ENCODE data around the gene OR2D3. TPM values are rescaled to one million over a fixed set of nuclear protein-coding genes. Genes with fewer than 3 reads are reported as not detected.

OR2D3 gene
- polyA plus RNA-seq, 1 of the 3 experiments (the other 2 are of a cell fraction) = not detected

DNA sequence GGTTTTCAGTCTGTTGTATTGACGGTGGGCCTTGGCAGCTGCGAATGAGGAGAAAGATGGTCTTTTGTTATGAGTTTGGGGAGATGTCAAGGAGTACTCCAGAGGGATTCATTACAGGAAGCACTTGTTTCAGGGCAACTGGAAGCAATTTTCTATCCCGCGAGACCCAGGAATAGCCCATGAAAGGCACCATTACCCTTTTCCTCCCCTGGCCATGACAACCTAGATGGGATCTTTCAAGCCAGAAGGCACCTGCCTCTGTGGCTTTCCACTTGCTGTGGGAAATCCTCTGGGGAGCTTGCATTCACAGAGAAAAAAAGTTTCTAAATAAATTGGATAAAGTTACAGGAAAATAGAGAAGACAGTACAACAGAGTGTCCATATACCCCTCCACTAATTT lies 8.1 kb downstream of the OR2D3 start:
- DNase-seq = no peak
- H4K20me1 ChIP-seq (ENCODE audit: insufficient read depth) = no peaks in the 10 kb centered on the region
- H3K9me2 ChIP-seq = no peaks in the 10 kb centered on the region
- H3K9ac ChIP-seq = no peak overlapping the region
- no peaks in the 10 kb centered on the region for H3K9me3 ChIP-seq
- H3K79me2 ChIP-seq (ENCODE audit: insufficient read depth) = no peaks in the 10 kb centered on the region
- H3K27me3 ChIP-seq (ENCODE audit: insufficient read depth) = no peaks in the 10 kb centered on the region
- no peak for TF ChIP-seq SMC3 (IDR thresholded peaks at IDR 0.05; ENCODE audit: low read depth, low read length)
- ChIA-PET POLR2A (no interaction called here), CTCF (no interaction called here)
- 23% methylated on average over 4 of the region's 4 CpGs for WGBS (ENCODE audit: low lambda C conversion rate)
- H3F3A ChIP-seq (replicated peaks; ENCODE audit: insufficient read depth) = no peaks in the 10 kb centered on the region
- H3K27ac ChIP-seq (ENCODE audit: low read depth in 2 of 2, low read length in 1 of 2) = no peak overlapping the region
- H3K36me3 ChIP-seq (replicated peaks in 1 of 2; ENCODE audit: control insufficient read depth in 1 of 2, insufficient read depth in 2 of 2, low read length in 1 of 2) = no peaks in the 10 kb centered on the region
- H3K4me3 ChIP-seq (ENCODE audit: low read depth in 2 of 2, low read length in 1 of 2) = no peak overlapping the region
- no peak overlapping the region for H2AFZ ChIP-seq (ENCODE audit: low read depth)
- H3K4me1 ChIP-seq (ENCODE audit: control insufficient read depth in 1 of 2, insufficient read depth in 2 of 2, low read depth in 1 of 2, low read length in 1 of 2) = peaks cover 0 to 5% of the 10 kb centered on the region in 2 experiments; a peak in 1 of 4 replicates
- H3K4me2 ChIP-seq = no peak overlapping the region

DNA sequence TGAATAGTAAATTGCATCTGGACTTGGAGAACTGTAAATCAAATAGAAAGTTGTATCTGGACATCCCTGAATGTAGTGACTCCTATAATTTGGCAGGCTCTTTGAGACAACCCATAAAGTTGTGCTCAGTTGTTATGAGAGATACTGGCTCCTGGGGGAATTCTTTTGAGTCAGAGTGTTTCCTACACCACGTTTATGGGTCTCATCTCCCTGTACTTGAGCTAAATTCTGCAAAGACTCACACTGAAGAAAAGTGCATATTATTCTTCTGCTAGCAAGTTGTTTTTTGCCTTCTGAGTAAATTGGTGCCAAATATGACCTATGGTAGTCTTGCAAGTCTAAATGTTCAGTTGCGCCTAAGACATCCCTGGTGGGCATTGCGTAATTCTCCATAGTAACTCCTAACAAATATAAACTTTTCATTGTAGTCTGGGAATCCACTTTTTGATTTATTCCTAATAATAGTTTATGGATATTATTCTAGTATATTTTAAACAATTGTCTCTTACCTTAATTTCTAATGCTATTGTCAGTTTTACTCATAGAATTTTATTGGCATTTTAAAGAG lies 10.4 kb downstream of the OR2D3 start:
- H3K27me3 ChIP-seq (ENCODE audit: insufficient read depth) = no peaks in the 10 kb centered on the region
- DNase-seq = no peak
- no peaks in the 10 kb centered on the region for H3K9me2 ChIP-seq
- peaks cover 0 to 5% of the 10 kb centered on the region in 2 experiments; a peak in 1 of 4 replicates for H3K4me1 ChIP-seq (ENCODE audit: control insufficient read depth in 1 of 2, insufficient read depth in 2 of 2, low read depth in 1 of 2, low read length in 1 of 2)
- H4K20me1 ChIP-seq (ENCODE audit: insufficient read depth) = no peaks in the 10 kb centered on the region
- no peak overlapping the region for H3K27ac ChIP-seq (ENCODE audit: low read depth in 2 of 2, low read length in 1 of 2)
- CTCF ChIA-PET = no interaction called here
- no peaks in the 10 kb centered on the region for H3F3A ChIP-seq (replicated peaks; ENCODE audit: insufficient read depth)
- TF ChIP-seq FOSL2 (IDR thresholded peaks at IDR 0.05; ENCODE audit: borderline replicate concordance, low read depth) (no peak), RCOR1 (IDR thresholded peaks at IDR 0.05; ENCODE audit: low read length) (no peak), SMC3 (IDR thresholded peaks at IDR 0.05; ENCODE audit: low read depth, low read length) (no peak), RFX5 (IDR thresholded peaks at IDR 0.05; ENCODE audit: low read length) (no peak), CHD2 (IDR thresholded peaks at IDR 0.05; ENCODE audit: low read length, partially characterized antibody) (no peak), TAF1 (IDR thresholded peaks at IDR 0.05; ENCODE audit: borderline replicate concordance, low read depth, low read length) (no peak), GATA2 (CRISPR knock-in tag; IDR thresholded peaks at IDR 0.05) (no peak)
- TF ChIP-seq, protein P1, sequence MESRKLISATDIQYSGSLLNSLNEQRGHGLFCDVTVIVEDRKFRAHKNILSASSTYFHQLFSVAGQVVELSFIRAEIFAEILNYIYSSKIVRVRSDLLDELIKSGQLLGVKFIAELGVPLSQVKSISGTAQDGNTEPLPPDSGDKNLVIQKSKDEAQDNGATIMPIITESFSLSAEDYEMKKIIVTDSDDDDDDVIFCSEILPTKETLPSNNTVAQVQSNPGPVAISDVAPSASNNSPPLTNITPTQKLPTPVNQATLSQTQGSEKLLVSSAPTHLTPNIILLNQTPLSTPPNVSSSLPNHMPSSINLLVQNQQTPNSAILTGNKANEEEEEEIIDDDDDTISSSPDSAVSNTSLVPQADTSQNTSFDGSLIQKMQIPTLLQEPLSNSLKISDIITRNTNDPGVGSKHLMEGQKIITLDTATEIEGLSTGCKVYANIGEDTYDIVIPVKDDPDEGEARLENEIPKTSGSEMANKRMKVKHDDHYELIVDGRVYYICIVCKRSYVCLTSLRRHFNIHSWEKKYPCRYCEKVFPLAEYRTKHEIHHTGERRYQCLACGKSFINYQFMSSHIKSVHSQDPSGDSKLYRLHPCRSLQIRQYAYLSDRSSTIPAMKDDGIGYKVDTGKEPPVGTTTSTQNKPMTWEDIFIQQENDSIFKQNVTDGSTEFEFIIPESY (IDR thresholded peaks at IDR 0.05; ENCODE audit: borderline replicate concordance, low read depth) = no peak
- no peaks in the 10 kb centered on the region for H3K79me2 ChIP-seq (ENCODE audit: insufficient read depth)
- H2AFZ ChIP-seq (ENCODE audit: low read depth) = no peak overlapping the region
- H3K36me3 ChIP-seq (replicated peaks in 1 of 2; ENCODE audit: control insufficient read depth in 1 of 2, insufficient read depth in 2 of 2, low read length in 1 of 2) = no peaks in the 10 kb centered on the region
- POLR2A ChIA-PET = no interaction called here
- no peak overlapping the region for H3K4me3 ChIP-seq (ENCODE audit: low read depth in 2 of 2, low read length in 1 of 2)
- WGBS (ENCODE audit: low lambda C conversion rate) = 31% methylated on average over 3 of the region's 3 CpGs
- no peaks in the 10 kb centered on the region for H3K9me3 ChIP-seq
- no peak overlapping the region for H3K4me2 ChIP-seq
- no peak overlapping the region for H3K9ac ChIP-seq

DNA sequence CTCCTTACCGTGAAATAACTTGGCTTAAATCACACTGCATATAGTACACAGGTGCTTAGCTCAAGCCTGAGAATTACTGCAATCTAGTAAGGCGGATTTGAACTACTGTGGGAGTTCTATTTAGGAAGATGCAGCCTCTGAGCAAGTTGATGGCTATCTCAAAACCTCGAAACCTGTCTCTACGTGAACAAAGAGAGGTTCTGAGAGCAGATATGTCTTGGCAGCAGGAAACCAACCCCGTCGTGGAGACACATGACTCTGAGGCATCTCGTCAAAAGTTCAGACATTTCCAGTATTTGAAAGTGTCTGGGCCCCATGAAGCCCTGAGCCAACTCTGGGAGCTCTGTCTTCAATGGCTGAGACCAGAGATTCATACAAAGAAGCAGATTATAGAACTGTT lies 11.3 kb downstream of the OR2D3 start:
- WGBS (ENCODE audit: low lambda C conversion rate) = 8% methylated on average over 7 of the region's 7 CpGs
- no peaks in the 10 kb centered on the region for H3K27me3 ChIP-seq (ENCODE audit: insufficient read depth)
- POLR2A ChIA-PET = no interaction called here
- H3F3A ChIP-seq (replicated peaks; ENCODE audit: insufficient read depth) = no peaks in the 10 kb centered on the region
- H3K4me3 ChIP-seq (ENCODE audit: low read depth in 2 of 2, low read length in 1 of 2) = no peak overlapping the region
- H4K20me1 ChIP-seq (ENCODE audit: insufficient read depth) = no peaks in the 10 kb centered on the region
- H3K9me3 ChIP-seq = no peaks in the 10 kb centered on the region
- no peak overlapping the region for H3K27ac ChIP-seq (ENCODE audit: low read depth in 2 of 2, low read length in 1 of 2)
- no peaks in the 10 kb centered on the region for H3K4me1 ChIP-seq (ENCODE audit: control insufficient read depth in 1 of 2, insufficient read depth in 2 of 2, low read depth in 1 of 2, low read length in 1 of 2)
- H3K9me2 ChIP-seq = no peaks in the 10 kb centered on the region
- H3K9ac ChIP-seq = no peak overlapping the region
- H3K79me2 ChIP-seq (ENCODE audit: insufficient read depth) = no peaks in the 10 kb centered on the region
- H2AFZ ChIP-seq (ENCODE audit: low read depth) = no peak overlapping the region
- H3K4me2 ChIP-seq = no peak overlapping the region
- CTCF ChIA-PET = no interaction called here
- TF ChIP-seq FOXM1 (IDR thresholded peaks at IDR 0.05; ENCODE audit: low read depth) (no peak), SMC3 (IDR thresholded peaks at IDR 0.05; ENCODE audit: low read depth, low read length) (no peak), TCF12 (IDR thresholded peaks at IDR 0.05) (no peak), FOXJ3 (CRISPR knock-in tag; IDR thresholded peaks at IDR 0.05) (no peak)
- DNase-seq = no peak
- H3K36me3 ChIP-seq (replicated peaks in 1 of 2; ENCODE audit: control insufficient read depth in 1 of 2, insufficient read depth in 2 of 2, low read length in 1 of 2) = no peaks in the 10 kb centered on the region
